Measurements from ENCODE around the gene DET1. TPM values are rescaled to one million over a fixed set of nuclear protein-coding genes. Genes with fewer than 3 reads are reported as not detected.

Gene DET1
- total and polyA plus RNA-seq, 2 of the 13 experiments (the other 11 are each of a cell fraction or from before 2014, with no cell fraction given) = 2.2 to 4.2 TPM

DNA sequence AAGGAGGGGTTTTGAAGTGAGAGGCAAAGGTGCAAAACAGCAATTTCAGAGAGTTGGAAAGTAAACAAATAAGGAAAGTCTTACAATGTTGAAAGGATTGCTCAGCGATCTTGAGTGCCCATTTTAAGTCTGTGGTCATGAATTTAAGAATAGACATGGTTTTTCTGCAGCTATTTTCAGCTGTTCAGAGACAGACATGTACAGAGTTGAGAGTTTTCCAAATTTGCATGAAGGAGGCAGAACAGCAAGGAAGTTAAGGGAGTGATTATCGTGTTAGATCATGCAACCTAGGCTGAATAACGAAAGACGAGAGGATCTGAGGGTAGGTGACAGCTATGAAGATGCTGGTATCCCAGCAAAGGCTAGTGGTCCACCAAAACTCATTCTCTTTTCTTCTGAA, 37.2 kb downstream of the DET1 start:
- no peaks in the 10 kb centered on the region for H4K20me1 ChIP-seq (ENCODE audit: insufficient read depth, low read length)
- in situ Hi-C loops (cut with HindIII; ENCODE audit: extremely low pct_ligation_motif_present, low pct_unique_long_range_greater_than_20kb) (no loop called here), intact Hi-C loops (cut with micrococcal nuclease; ENCODE audit: unreplicated experiment) (no loop called here)
- no peaks in the 10 kb centered on the region for H3K79me2 ChIP-seq (ENCODE audit: insufficient read depth, low read length)
- ATAC-seq (no peak), FAIRE-seq (no peak), DNase-seq (ENCODE audit: low spot score) (no peak)
- H3K27me3 ChIP-seq (ENCODE audit: control insufficient read depth in 1 of 2, insufficient read depth in 2 of 2, low read length in 2 of 2) = no peaks in the 10 kb centered on the region
- 74% methylated on average over 4 of the region's 4 CpGs for WGBS (ENCODE audit: low lambda C conversion rate)
- no peak overlapping the region for H3K27ac ChIP-seq (ENCODE audit: extremely low read length, insufficient read depth, low read length)
- H3K4me3 ChIP-seq (replicated peaks in 1 of 3; ENCODE audit: insufficient read depth in 1 of 3, low read depth in 2 of 3, low read length in 3 of 3) = no peak overlapping the region
- H2AFZ ChIP-seq (ENCODE audit: low read length) = no peak overlapping the region
- no peaks in the 10 kb centered on the region for H3K9me3 ChIP-seq (ENCODE audit: low read length)
- ChIA-PET POLR2A (no interaction called here), CTCF (ENCODE audit: low intra/inter-chr PET ratio, low total read pairs) (no interaction called here)
- no peak overlapping the region for H3K4me2 ChIP-seq (ENCODE audit: low read depth, low read length)
- TF ChIP-seq MYNN (CRISPR knock-in tag; IDR thresholded peaks at IDR 0.05; ENCODE audit: low read depth) (no peak), ZC3H13 (CRISPR knock-in tag; IDR thresholded peaks at IDR 0.05) (no peak), ZNF160 (CRISPR knock-in tag; IDR thresholded peaks at IDR 0.05) (no peak), ZNF720 (CRISPR knock-in tag; IDR thresholded peaks at IDR 0.05) (no peak), GATAD1 (CRISPR knock-in tag; IDR thresholded peaks at IDR 0.05) (no peak), IRF2 (CRISPR knock-in tag; IDR thresholded peaks at IDR 0.05) (no peak), SMAD1 (CRISPR knock-in tag; IDR thresholded peaks at IDR 0.05; ENCODE audit: borderline replicate concordance, low read depth) (no peak)
- TF ChIP-seq, protein P1, sequence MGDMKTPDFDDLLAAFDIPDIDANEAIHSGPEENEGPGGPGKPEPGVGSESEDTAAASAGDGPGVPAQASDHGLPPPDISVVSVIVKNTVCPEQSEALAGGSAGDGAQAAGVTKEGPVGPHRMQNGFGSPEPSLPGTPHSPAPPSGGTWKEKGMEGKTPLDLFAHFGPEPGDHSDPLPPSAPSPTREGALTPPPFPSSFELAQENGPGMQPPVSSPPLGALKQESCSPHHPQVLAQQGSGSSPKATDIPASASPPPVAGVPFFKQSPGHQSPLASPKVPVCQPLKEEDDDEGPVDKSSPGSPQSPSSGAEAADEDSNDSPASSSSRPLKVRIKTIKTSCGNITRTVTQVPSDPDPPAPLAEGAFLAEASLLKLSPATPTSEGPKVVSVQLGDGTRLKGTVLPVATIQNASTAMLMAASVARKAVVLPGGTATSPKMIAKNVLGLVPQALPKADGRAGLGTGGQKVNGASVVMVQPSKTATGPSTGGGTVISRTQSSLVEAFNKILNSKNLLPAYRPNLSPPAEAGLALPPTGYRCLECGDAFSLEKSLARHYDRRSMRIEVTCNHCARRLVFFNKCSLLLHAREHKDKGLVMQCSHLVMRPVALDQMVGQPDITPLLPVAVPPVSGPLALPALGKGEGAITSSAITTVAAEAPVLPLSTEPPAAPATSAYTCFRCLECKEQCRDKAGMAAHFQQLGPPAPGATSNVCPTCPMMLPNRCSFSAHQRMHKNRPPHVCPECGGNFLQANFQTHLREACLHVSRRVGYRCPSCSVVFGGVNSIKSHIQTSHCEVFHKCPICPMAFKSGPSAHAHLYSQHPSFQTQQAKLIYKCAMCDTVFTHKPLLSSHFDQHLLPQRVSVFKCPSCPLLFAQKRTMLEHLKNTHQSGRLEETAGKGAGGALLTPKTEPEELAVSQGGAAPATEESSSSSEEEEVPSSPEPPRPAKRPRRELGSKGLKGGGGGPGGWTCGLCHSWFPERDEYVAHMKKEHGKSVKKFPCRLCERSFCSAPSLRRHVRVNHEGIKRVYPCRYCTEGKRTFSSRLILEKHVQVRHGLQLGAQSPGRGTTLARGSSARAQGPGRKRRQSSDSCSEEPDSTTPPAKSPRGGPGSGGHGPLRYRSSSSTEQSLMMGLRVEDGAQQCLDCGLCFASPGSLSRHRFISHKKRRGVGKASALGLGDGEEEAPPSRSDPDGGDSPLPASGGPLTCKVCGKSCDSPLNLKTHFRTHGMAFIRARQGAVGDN (CRISPR knock-in tag; IDR thresholded peaks at IDR 0.05) = no peak
- TF ChIP-seq, protein P2, sequence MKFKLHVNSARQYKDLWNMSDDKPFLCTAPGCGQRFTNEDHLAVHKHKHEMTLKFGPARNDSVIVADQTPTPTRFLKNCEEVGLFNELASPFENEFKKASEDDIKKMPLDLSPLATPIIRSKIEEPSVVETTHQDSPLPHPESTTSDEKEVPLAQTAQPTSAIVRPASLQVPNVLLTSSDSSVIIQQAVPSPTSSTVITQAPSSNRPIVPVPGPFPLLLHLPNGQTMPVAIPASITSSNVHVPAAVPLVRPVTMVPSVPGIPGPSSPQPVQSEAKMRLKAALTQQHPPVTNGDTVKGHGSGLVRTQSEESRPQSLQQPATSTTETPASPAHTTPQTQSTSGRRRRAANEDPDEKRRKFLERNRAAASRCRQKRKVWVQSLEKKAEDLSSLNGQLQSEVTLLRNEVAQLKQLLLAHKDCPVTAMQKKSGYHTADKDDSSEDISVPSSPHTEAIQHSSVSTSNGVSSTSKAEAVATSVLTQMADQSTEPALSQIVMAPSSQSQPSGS (CRISPR knock-in tag; IDR thresholded peaks at IDR 0.05) = no peak
- BruUV-seq (replicated peaks) = no TSS peak
- peaks cover 0 to 6% of the 10 kb centered on the region in 2 experiments; a peak in 2 of 5 replicates for H3K36me3 ChIP-seq (replicated peaks in 1 of 2; ENCODE audit: control insufficient read depth in 1 of 2, insufficient read depth in 2 of 2, low read length in 2 of 2)
- H3K4me1 ChIP-seq (ENCODE audit: insufficient read depth, low read length) = no peaks in the 10 kb centered on the region
- no peak overlapping the region for H3K9ac ChIP-seq (ENCODE audit: insufficient read depth, low read depth, low read length)
